ENCODE measurements around the gene PRKG1.

The PRKG1 gene

DNA sequence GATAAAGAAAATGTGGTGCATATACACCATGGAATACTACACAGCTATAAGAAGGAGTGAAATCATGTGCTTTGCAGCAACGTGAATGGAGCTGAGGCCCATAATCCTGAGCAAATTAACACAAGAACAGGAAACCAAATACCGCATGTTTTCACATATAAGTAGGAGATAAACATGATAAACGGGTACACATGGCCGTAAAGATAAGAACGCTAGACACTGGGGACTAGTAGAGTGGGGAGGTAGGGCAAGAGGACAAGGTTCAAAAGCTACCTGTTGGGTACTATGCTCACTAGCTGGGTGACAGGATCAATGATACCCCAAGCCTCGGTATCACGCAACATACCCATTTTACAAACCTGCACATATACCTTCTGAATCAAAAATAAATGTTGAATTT is 511.5 kb downstream of the PRKG1 start:
- intact Hi-C loops (cut with DNase I), result no loop called here
- no peak for DNase-seq

GRCh38 chr10:51588984-51589383 is 514.7 kb downstream of the PRKG1 start:
- intact Hi-C loops (cut with DNase I), result no loop called here
- DNase-seq, result no peak

DNA sequence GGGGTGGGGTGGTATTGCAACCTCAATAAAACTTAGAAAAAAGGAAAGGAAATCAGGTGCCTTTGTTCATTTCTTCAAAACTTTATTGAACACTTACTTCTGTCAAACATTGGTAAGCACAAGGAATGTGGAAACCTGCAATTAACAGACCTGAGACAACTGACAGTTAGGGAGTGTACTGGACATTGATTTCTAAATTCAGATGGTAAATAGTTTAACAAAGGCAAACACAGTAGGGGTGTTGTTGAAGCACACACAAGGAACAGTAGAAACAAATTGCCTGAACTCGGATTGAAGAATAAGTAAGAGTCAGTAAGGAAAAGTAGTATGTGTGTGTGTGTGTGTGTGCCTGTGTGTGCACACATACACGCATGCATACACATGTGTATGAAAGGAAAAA is 516.5 kb downstream of the PRKG1 start:
- DNase-seq, result no peak
- intact Hi-C loops (cut with DNase I), result no loop called here

- DNase-seq, result no peak
- intact Hi-C loops (cut with DNase I), result no loop called here
Measured at GRCh38 chr10:51596695-51597094, 522.4 kb downstream of the PRKG1 start.

- intact Hi-C loops (cut with DNase I), result no loop called here
- DNase-seq, result no peak
Measured at GRCh38 chr10:51599647-51600046, 525.4 kb downstream of the PRKG1 start.

- intact Hi-C loops (cut with DNase I), result no loop called here
- no peak for DNase-seq
Measured at GRCh38 chr10:51602326-51602725, 528.0 kb downstream of the PRKG1 start.

DNA sequence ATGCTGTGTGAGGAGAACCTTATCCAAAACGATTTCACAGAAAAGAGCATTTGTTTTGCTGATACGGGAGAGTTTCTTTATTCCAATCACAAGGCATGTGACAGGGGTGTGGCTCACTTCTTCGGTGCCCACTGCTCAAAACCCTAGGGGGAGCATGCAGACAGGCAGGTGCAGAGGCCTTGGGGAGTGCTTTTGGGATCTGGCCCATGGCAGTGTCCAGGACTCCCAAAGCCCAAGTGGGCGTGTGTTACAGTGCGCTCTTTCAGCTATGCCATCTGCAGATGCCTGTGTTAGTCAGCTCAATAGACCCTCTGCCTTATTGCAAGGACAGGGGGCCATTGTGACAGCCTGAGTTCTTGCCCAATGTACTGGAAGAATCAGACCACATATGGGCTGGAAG is 530.3 kb downstream of the PRKG1 start:
- intact Hi-C loops (cut with DNase I), result no loop called here
- peak in 1 of 42 donors; percentile 17 for DNase-seq

GRCh38 chr10:51606825-51607462 is 532.7 kb downstream of the PRKG1 start:
- intact Hi-C loops (cut with DNase I), result no loop called here
- no peak for DNase-seq

- DNase-seq, result no peak
- intact Hi-C loops (cut with DNase I), result no loop called here
Measured at GRCh38 chr10:51607463-51607835, 533.2 kb downstream of the PRKG1 start.

- DNase-seq, result no peak
- intact Hi-C loops (cut with DNase I), result no loop called here
Measured at GRCh38 chr10:51608211-51608610, 533.9 kb downstream of the PRKG1 start.

- DNase-seq, result no peak
- intact Hi-C loops (cut with DNase I), result no loop called here
Measured at GRCh38 chr10:51615764-51616298, 541.5 kb downstream of the PRKG1 start.

- no peak for DNase-seq
- intact Hi-C loops (cut with DNase I), result no loop called here
Measured at GRCh38 chr10:51617576-51618235, 543.4 kb downstream of the PRKG1 start.

DNA sequence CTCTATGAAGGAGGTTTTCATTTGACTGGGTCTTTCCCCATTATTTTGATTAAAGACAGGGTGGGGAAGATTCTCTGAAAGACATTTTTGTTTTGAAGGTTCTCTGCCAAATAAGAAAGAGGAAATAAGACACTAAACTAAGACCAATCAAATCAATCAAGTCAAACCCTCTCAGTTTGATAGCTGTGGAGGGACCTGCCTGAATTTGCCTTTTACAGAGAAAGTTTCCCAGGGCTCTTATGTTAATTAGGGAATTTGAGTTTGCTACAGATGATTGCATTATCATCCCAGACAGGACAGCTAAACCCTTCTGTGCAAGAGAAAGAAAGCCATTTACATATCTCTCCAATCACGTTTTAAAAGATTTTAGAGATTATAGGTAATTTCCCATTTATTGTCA is 545.1 kb downstream of the PRKG1 start:
- DNase-seq, result no peak
- intact Hi-C loops (cut with DNase I), result no loop called here

DNA sequence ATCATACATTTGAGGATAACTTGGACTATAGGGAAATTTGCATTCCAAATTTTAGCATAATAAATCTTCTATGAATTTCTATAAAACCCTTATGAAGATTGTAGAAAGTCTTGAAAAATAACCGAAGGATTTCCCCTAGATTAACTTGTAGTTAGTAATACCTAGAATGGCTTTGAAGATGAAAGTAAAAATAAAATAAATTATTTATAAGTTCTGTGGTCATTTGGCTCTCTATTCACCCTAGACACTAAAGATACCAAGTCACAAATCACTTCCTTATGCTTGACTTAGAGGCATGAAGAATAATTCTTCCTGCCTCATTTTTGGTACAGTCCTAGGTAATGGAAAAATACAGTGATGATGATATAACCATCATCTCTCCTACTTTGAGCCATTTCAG is 545.8 kb downstream of the PRKG1 start:
- DNase-seq, result no peak
- intact Hi-C loops (cut with DNase I), result no loop called here

DNA sequence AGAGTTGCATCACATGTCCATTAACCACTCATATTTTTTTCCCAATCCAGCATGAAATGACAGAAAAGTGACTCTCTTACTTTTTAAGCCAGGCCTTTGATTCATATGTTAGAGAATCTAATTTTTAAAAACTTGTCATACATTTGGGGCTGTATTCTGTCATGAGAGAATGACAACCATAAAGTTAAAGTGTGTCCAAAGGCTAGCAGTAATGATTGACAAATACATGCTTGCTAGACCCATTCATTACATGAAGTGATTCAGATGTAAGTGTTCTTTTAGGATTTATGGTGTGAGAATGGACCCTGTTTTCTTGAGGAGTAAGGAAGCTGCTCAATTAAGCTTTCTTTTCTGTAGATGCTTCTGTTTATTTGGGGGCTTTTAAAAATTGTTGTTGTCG is 549.7 kb downstream of the PRKG1 start:
- no peak for DNase-seq
- intact Hi-C loops (cut with DNase I), result no loop called here

- peak in 2 of 42 donors; percentile 8 to 27 for DNase-seq
- intact Hi-C loops (cut with DNase I), result no loop called here
Measured at GRCh38 chr10:51629934-51630639, 555.8 kb downstream of the PRKG1 start.

DNA sequence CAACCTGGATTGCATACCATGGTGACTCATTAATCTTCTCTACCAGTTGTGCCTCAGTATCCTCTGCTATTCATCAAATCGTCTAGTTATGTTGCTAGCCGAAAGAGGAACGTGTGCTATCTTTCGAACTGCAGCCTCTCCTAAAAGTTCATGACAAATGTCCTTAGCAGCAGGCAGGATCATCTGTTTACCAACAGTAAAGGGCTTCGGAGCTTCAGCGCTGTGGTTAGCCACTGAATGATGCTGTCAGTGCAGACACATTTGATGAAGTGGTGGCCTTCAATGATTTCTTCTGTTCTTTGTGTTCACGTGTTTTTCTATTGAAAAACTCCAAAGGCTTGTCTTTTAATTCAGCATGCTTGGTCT is 556.3 kb downstream of the PRKG1 start:
- DNase-seq, result no peak
- intact Hi-C loops (cut with DNase I), result no loop called here

- intact Hi-C loops (cut with DNase I), result no loop called here
- DNase-seq, result no peak
Measured at GRCh38 chr10:51635436-51635835, 561.1 kb downstream of the PRKG1 start.

DNA sequence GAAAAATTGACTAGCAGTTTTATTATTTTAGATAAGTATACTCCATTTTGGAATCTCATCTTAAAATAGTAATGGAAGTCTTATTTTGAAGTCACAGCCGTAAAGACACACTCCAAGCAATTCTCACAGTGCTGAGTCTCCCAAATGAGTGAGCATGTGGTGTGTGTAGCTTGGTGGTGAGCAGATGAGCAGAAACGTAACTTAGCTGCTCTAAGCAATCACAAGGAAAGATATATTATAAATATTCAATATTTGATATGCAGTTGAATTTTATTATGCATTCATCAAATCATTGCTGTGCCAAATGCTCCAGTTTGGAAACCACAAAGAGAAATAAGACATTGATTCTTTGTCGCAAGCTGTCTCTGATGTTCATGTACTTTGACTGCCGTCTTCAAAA is 563.9 kb downstream of the PRKG1 start:
- intact Hi-C loops (cut with DNase I), result no loop called here

GRCh38 chr10:51638737-51639136 is 564.5 kb downstream of the PRKG1 start:
- intact Hi-C loops (cut with DNase I), result no loop called here
- DNase-seq, result no peak

More for the DNA sequence above, 563.9 kb downstream of the PRKG1 start:
- no peak for DNase-seq

Measured in head of caudate nucleus (tissue), 42 donors.